K562 (cell line): ENCODE measurements around the gene PSEN1. TPM values are rescaled to one million over a fixed set of nuclear protein-coding genes. Genes with fewer than 3 reads are reported as not detected.

Source experiments
- CBX5 ChIP-seq: IDR thresholded peaks from 2 replicates; pipeline ENCODE4 v1.6.1; 2014; ENCODE audit warnings: low read depth, borderline replicate concordance
- CHD4 ChIP-seq: fragments of 200-600 bp; sonication (generic); IDR thresholded peaks from 3 replicates; pipeline ENCODE4 v1.6.1; 2012; ENCODE audit warnings: low read depth, mild to moderate bottlenecking, mixed read lengths, low read length, inconsistent platforms; ENCODE audit not compliant: insufficient read depth, insufficient replicate concordance, poor library complexity, severe bottlenecking
- CREM ChIP-seq: IDR thresholded peaks from 2 replicates; pipeline ENCODE4 v1.6.1; 2014; ENCODE audit warnings: antibody characterized with exemption, low read depth
- JUND ChIP-seq, 2 experiments: IDR thresholded peaks; 2 replicates in 1 of 2; 3 replicates in 1 of 2; pipeline ENCODE4 v1.6.1; 2011; ENCODE audit warnings: borderline replicate concordance in 2 of 2, low read depth in 2 of 2, low read length in 2 of 2, improper control_type of control experiment in 1 of 2, missing biosample characterization in 1 of 2, missing genetic modification characterization in 1 of 2, missing genetic modification reagents in 1 of 2
- KLF6 ChIP-seq: fragments of 250-450 bp; sonication (Bioruptor Pico); IDR thresholded peaks from 2 replicates; pipeline ENCODE4 v1.4.0; 2020; ENCODE audit warnings: mild to moderate bottlenecking, moderate library complexity, borderline replicate concordance
- SMAD1 ChIP-seq: fragments of 150-350 bp; IDR thresholded peaks from 2 replicates; pipeline ENCODE4 v1.6.1; 2014; ENCODE audit warnings: low read length, low read depth; ENCODE audit not compliant: partially characterized antibody
- U2AF1 ChIP-seq: fragments of 200-400 bp; formaldehyde crosslinking; optimal IDR thresholded peaks from 2 replicates; pipeline ENCODE3; 2017; ENCODE audit warnings: mild to moderate bottlenecking, low read depth, low read length, moderate library complexity
- ZMIZ1 ChIP-seq, 2 experiments: fragments of 150-350 bp in 1 of 2; IDR thresholded peaks; 2 replicates each; pipeline ENCODE4 v1.6.1; 2012 to 2016; ENCODE audit warnings: low read depth in 2 of 2, low read length in 2 of 2, mild to moderate bottlenecking in 1 of 2, moderate library complexity in 1 of 2
- ZNF384 ChIP-seq: IDR thresholded peaks from 2 replicates; pipeline ENCODE4 v1.6.1; 2012; ENCODE audit warnings: low read depth, low read length, improper control_type of control experiment
- ZNF584 ChIP-seq: fragments of 200-800 bp; sonication (Bioruptor generic); IDR thresholded peaks from 2 replicates; pipeline ENCODE4 v1.6.1; 2016; ENCODE audit warnings: low read depth, mild to moderate bottlenecking, missing genetic modification characterization, missing compliant biosample characterization
- ZNF780A ChIP-seq: fragments of 250-450 bp; sonication (Bioruptor Pico); IDR thresholded peaks from 2 replicates; pipeline ENCODE4 v1.5.0; 2021; ENCODE audit warnings: mild to moderate bottlenecking
- polyA plus RNA-seq, 8 experiments: library from polyadenylated mRNA; depleted of rRNA in 4 of 8; stranded (reverse) in 5 of 8; unstranded in 3 of 8; fragments of >200 nt; fragmentation: Nextera tagmentation in 2 of 8; fragmentation: Illumina TruSeq in 1 of 8; extraction: Ambion mirVana in 2 of 8; extraction: Trizol in 1 of 8; gene quantifications; 2 replicates each; pipeline versions ENCODE4 v1.2.1 to v1.2.3, GENCODE V29; 2011 to 2014; ENCODE audit warnings: inconsistent platforms in 1 of 8, missing spikeins in 1 of 8
- total RNA-seq, 7 experiments: library from RNA; depleted of rRNA in 6 of 7; stranded (reverse); fragments of >200 nt in 6 of 7; fragmentation: Illumina TruSeq in 2 of 7; extraction: Trizol in 2 of 7; gene quantifications; 2 replicates each; pipeline versions ENCODE4 v1.2.1 to v1.2.3, GENCODE V29; 2011 to 2021; ENCODE audit warnings: low replicate concordance in 1 of 7
- TF ChIP-seq, protein P1 (sequence below), 3 experiments: fragments of 200-800 bp in 1 of 3; fragments of 250-450 bp in 1 of 3; fragments of 450-650 bp in 1 of 3; sonication (Bioruptor Pico) in 1 of 3; sonication (Bioruptor generic) in 1 of 3; formaldehyde crosslinking in 1 of 3; IDR thresholded peaks; 2 replicates each; pipeline versions ENCODE4 v1.6.1 to v1.8.0; 2016 to 2022; ENCODE audit warnings: mild to moderate bottlenecking in 2 of 3, missing genetic modification characterization in 2 of 3, missing compliant biosample characterization in 1 of 3, moderate library complexity in 1 of 3
- TF ChIP-seq, protein P2 (sequence below): fragments of 450-650 bp; IDR thresholded peaks from 2 replicates; pipeline ENCODE4 v1.6.1; 2016; ENCODE audit warnings: missing biosample characterization, missing genetic modification characterization

PSEN1 gene
- total and polyA plus RNA-seq, 9 of the 15 experiments (the other 6 are each of a cell fraction or from before 2014, with no cell fraction given), result 6.5 to 25.2 (median 14.3) TPM

- TF ChIP-seq ZMIZ1 (IDR thresholded peaks at IDR 0.05; ENCODE audit: low read depth in 2 of 2, low read length in 2 of 2) (no peak), CHD4 (peak; percentile 12), CBX5 (no peak), CREM (peak; percentile 24; the same call in 1 of the 2 replicates), SMAD1 (no peak), ZNF384 (peak; percentile 43; the same call in 1 of the 2 replicates), JUND (IDR thresholded peaks at IDR 0.05; ENCODE audit: borderline replicate concordance, low read depth, low read length) (0 out of 2 replicates have a peak, but pooled peaks have one; percentile 25), JUND (tag; IDR thresholded peaks at IDR 0.05; ENCODE audit: borderline replicate concordance, low read depth, low read length) (no peak), ZNF584 (CRISPR knock-in tag) (peak; percentile 2; the same call in 1 of the 2 replicates), ZNF780A (no peak), U2AF1 (no peak), KLF6 (CRISPR knock-in tag) (no peak)
- TF ChIP-seq, protein P1, sequence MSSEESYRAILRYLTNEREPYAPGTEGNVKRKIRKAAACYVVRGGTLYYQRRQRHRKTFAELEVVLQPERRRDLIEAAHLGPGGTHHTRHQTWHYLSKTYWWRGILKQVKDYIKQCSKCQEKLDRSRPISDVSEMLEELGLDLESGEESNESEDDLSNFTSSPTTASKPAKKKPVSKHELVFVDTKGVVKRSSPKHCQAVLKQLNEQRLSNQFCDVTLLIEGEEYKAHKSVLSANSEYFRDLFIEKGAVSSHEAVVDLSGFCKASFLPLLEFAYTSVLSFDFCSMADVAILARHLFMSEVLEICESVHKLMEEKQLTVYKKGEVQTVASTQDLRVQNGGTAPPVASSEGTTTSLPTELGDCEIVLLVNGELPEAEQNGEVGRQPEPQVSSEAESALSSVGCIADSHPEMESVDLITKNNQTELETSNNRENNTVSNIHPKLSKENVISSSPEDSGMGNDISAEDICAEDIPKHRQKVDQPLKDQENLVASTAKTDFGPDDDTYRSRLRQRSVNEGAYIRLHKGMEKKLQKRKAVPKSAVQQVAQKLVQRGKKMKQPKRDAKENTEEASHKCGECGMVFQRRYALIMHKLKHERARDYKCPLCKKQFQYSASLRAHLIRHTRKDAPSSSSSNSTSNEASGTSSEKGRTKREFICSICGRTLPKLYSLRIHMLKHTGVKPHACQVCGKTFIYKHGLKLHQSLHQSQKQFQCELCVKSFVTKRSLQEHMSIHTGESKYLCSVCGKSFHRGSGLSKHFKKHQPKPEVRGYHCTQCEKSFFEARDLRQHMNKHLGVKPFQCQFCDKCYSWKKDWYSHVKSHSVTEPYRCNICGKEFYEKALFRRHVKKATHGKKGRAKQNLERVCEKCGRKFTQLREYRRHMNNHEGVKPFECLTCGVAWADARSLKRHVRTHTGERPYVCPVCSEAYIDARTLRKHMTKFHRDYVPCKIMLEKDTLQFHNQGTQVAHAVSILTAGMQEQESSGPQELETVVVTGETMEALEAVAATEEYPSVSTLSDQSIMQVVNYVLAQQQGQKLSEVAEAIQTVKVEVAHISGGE (CRISPR knock-in tag; IDR thresholded peaks at IDR 0.05), result peak in 1 of 3 experiments; percentile 31; a peak in 1 of 6 replicates
- TF ChIP-seq, protein P2, sequence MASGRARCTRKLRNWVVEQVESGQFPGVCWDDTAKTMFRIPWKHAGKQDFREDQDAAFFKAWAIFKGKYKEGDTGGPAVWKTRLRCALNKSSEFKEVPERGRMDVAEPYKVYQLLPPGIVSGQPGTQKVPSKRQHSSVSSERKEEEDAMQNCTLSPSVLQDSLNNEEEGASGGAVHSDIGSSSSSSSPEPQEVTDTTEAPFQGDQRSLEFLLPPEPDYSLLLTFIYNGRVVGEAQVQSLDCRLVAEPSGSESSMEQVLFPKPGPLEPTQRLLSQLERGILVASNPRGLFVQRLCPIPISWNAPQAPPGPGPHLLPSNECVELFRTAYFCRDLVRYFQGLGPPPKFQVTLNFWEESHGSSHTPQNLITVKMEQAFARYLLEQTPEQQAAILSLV (tag), result no peak
Measured at GRCh38 chr14:73248108-73248868, 112.0 kb downstream of the PSEN1 start (continued).
